ENCODE measurements around the gene PPP2R5C. TPM values are rescaled to one million over a fixed set of nuclear protein-coding genes. Genes with fewer than 3 reads are reported as not detected.

The PPP2R5C gene
- total and polyA plus RNA-seq, 2 of the 4 experiments (the other 2 are of a cell fraction) = 65.9 to 78.7 TPM

DNA sequence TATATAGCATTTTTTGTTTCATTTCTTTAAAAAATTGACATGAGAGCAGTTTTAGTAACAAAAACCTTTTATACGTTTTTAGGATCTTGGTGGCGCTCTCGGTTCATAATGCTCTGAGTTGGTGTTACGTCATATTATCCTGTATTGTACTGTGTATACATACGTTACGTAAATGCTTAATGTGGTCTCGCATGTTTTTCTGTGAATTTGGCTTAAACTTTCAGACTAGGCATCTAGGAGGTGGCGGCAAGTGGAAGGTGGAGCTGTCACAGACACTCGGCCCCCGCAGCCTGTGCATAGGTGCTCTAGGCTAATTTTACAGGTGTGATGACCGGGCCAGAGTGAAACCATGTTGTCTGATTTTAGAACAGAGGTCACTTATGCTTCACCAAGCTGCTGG is 60.0 kb downstream of the PPP2R5C start:
- Histone ChIP-seq H3K9ac (ENCODE audit: low read depth, low read length) (no peak overlapping the region), H3K27ac (ENCODE audit: insufficient read depth, low read length) (no peak overlapping the region), H2BK120ac (ENCODE audit: low read depth, low read length) (no peak overlapping the region), H3K9me1 (ENCODE audit: insufficient read depth, low read length) (peaks cover 18% of the 10 kb centered on the region), H3K23ac (ENCODE audit: low read depth, low read length) (no peak overlapping the region), H2AK5ac (ENCODE audit: low read depth, low read length) (no peak overlapping the region), H4K91ac (ENCODE audit: insufficient read depth, low read depth, low read length) (no peak overlapping the region), H3K4ac (ENCODE audit: low read depth, low read length) (no peak overlapping the region), H2AFZ (replicated peaks; ENCODE audit: low read length, poor library complexity) (no peak overlapping the region), H3K4me2 (ENCODE audit: low read depth, low read length) (no peak overlapping the region), H2BK15ac (ENCODE audit: low read depth, low read length) (no peak overlapping the region), H3K36me3 (ENCODE audit: control insufficient read depth, insufficient read depth, low read length) (peaks cover 3% of the 10 kb centered on the region; the same call in 1 of the 2 replicates), H3K56ac (ENCODE audit: extremely low read depth, insufficient read depth, low read length) (no peak overlapping the region), H2BK20ac (ENCODE audit: low read depth, low read length) (no peak overlapping the region), H3K18ac (ENCODE audit: low read depth, low read length) (no peak overlapping the region), H3K27me3 (ENCODE audit: control insufficient read depth, insufficient read depth, low read length) (no peaks in the 10 kb centered on the region), H2AK9ac (replicated peaks; ENCODE audit: low read depth, low read length, poor library complexity) (no peak overlapping the region), H3K79me1 (ENCODE audit: low read depth in 1 of 2, low read length in 2 of 2) (peaks cover 44 to 71% of the 10 kb centered on the region in 2 experiments), H2BK5ac (ENCODE audit: low read depth, low read length, poor library complexity, severe bottlenecking) (no peak overlapping the region), H3K14ac (replicated peaks; ENCODE audit: low read depth, low read length) (no peak overlapping the region), H4K5ac (ENCODE audit: low read depth, low read length) (no peak overlapping the region), H3K4me1 (ENCODE audit: control insufficient read depth, insufficient read depth, low read length) (peaks cover 14% of the 10 kb centered on the region), H3K9me3 (ENCODE audit: control insufficient read depth, insufficient read depth, low read length) (no peaks in the 10 kb centered on the region), H3K4me3 (ENCODE audit: insufficient read depth, low read depth, low read length) (no peak overlapping the region), H4K20me1 (ENCODE audit: insufficient read depth, low read length) (peaks cover 75% of the 10 kb centered on the region), H4K8ac (ENCODE audit: low read depth in 2 of 2, low read length in 2 of 2) (no peak overlapping the region)
- ATAC-seq (ENCODE audit: low read depth) (no peak), DNase-seq (no peak)
- ChIA-PET CTCF (no interaction called here), POLR2A (ENCODE audit: unreplicated experiment) (no interaction called here)
- dilution Hi-C loops (cut with HindIII; ENCODE audit: low sequenced_read_pairs, unreplicated experiment) = no loop called here
- intact Hi-C loops (cut with micrococcal nuclease) = no loop called here
- 89% methylated on average over 7 of the region's 11 CpGs; no CpG with 5 or more reads in 1 of the 2 experiments for whole genome bisulfite sequencing, 2 experiments (ENCODE audit: extremely low coverage in 2 of 2, insufficient read length in 1 of 2)
- no TSS peak for BruUV-seq (replicated peaks)
- in situ Hi-C loops (cut with MboI; ENCODE audit: low sequenced_read_pairs) = no loop called here
- peak; percentile 54 for TF ChIP-seq CEBPB (IDR thresholded peaks at IDR 0.05; ENCODE audit: low read depth, low read length)
- TF ChIP-seq RCOR1 (IDR thresholded peaks at IDR 0.05; ENCODE audit: insufficient replicate concordance, low read length) = no peak
